Activated B cell treated with CpG ODN at 0.5 μM for 24 hours (primary cell): ENCODE results near the gene HSF2BP. TPM values are rescaled to one million over a fixed set of nuclear protein-coding genes. Genes with fewer than 3 reads are reported as not detected.

Source experiments
- ATAC-seq: fragments of 200-7000 bp; cut with Tn5 transposase; one replicate; pipeline ENCODE4 v1.10.0; 2021; ENCODE audit warnings: low read depth, mild to moderate bottlenecking, moderate library complexity
- CTCF ChIA-PET: fragments of 350-600 bp; sonication (Branson Sonifier 250); formaldehyde crosslinking; loops from one replicate; lab custom pipeline; 2021; ENCODE audit warnings: antibody characterized with exemption; lab: Charles Lee
- POLR2A ChIA-PET: fragments of 350-600 bp; sonication (Branson Sonifier 250); formaldehyde crosslinking; loops from one replicate; lab custom pipeline; 2021; ENCODE audit warnings: antibody characterized with exemption; lab: Charles Lee
- DNase-seq: peaks from one replicate; pipeline ENCODE4 v3.0.0; 2022
- H3K27ac Mint-ChIP-seq: one replicate; pipeline ENCODE4 v1.8.0; 2020; ENCODE audit warnings: mixed read lengths
- H3K27me3 Mint-ChIP-seq: one replicate; pipeline ENCODE4 v1.8.0; 2021; ENCODE audit warnings: mixed read lengths
- H3K36me3 Mint-ChIP-seq: one replicate; pipeline ENCODE4 v1.8.0; 2021; ENCODE audit warnings: low read depth, mixed read lengths
- H3K4me1 Mint-ChIP-seq: one replicate; pipeline ENCODE4 v1.8.0; 2021; ENCODE audit warnings: mixed read lengths
- H3K4me3 Mint-ChIP-seq: one replicate; pipeline ENCODE4 v1.8.0; 2020; ENCODE audit warnings: mild to moderate bottlenecking, mixed read lengths
- H3K9me3 Mint-ChIP-seq: one replicate; pipeline ENCODE4 v1.8.0; 2020; ENCODE audit warnings: mixed read lengths
- intact Hi-C: fragments of 100-400 bp; cut with micrococcal nuclease; formaldehyde crosslinking; loops from one replicate; pipeline ENCODE4 v1.15.1; 2024
- total RNA-seq: library from RNA; stranded (reverse); gene quantifications from 2 replicates; pipeline ENCODE4 v1.2.3, GENCODE V29; 2022
- TF ChIP-seq, protein P1 (sequence below): fragments of 200-600 bp; IDR thresholded peaks from one replicate; pipeline ENCODE4 v1.8.0; 2022; ENCODE audit warnings: antibody characterized with exemption, mild to moderate bottlenecking

Gene HSF2BP
- total RNA-seq, 1 donor from 2014 or later: 0.58 TPM

- Mint-ChIP-seq H3K9me3 (no peaks in the 10 kb centered on the region), H3K27me3 (peaks cover 12% of the 10 kb centered on the region), H3K4me1 (no peaks in the 10 kb centered on the region), H3K36me3 (no peaks in the 10 kb centered on the region), H3K27ac (no peak overlapping the region), H3K4me3 (no peak overlapping the region)
- intact Hi-C loops: no loop called here
- DNase-seq (no peak), ATAC-seq (no peak)
- TF ChIP-seq, protein P1, sequence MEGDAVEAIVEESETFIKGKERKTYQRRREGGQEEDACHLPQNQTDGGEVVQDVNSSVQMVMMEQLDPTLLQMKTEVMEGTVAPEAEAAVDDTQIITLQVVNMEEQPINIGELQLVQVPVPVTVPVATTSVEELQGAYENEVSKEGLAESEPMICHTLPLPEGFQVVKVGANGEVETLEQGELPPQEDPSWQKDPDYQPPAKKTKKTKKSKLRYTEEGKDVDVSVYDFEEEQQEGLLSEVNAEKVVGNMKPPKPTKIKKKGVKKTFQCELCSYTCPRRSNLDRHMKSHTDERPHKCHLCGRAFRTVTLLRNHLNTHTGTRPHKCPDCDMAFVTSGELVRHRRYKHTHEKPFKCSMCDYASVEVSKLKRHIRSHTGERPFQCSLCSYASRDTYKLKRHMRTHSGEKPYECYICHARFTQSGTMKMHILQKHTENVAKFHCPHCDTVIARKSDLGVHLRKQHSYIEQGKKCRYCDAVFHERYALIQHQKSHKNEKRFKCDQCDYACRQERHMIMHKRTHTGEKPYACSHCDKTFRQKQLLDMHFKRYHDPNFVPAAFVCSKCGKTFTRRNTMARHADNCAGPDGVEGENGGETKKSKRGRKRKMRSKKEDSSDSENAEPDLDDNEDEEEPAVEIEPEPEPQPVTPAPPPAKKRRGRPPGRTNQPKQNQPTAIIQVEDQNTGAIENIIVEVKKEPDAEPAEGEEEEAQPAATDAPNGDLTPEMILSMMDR: no peak
- CTCF ChIA-PET: no interaction called here
- POLR2A ChIA-PET: no interaction called here
These were observed 66.2 kb downstream of the HSF2BP start for GRCh38 chr21:43593078-43593477.

- intact Hi-C loops: no loop called here
- ChIA-PET POLR2A (no interaction called here), CTCF (no interaction called here)
- H3K4me1 Mint-ChIP-seq: no peaks in the 10 kb centered on the region
- H3K9me3 Mint-ChIP-seq: no peaks in the 10 kb centered on the region
- DNase-seq (no peak), ATAC-seq (no peak)
- H3K4me3 Mint-ChIP-seq: no peak overlapping the region
- H3K36me3 Mint-ChIP-seq: no peaks in the 10 kb centered on the region
- H3K27ac Mint-ChIP-seq: no peak overlapping the region
- peaks cover 12% of the 10 kb centered on the region for H3K27me3 Mint-ChIP-seq
- TF ChIP-seq, protein P1: no peak
These were observed 67.7 kb downstream of the HSF2BP start for GRCh38 chr21:43591571-43591970.

DNA sequence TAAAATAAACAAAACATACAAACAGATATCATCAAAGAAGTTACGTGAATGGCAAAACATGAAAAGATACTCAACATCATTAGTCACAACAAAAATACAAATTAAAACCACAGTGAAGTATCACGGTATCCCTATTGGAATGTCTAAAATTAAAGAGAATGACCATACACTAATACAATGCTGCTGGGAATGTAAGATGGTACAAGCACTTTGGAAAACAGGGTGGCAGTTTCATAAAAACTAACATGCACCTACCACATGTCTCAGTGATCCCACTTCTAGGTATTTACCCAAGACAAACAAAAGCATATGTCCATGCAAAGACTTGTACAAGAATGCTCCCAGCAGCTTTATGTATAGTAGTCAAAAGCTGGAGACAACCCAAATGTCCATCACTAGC, 69.1 kb downstream of the HSF2BP start:
- intact Hi-C loops: no loop called here

GRCh38 chr21:43588957-43589356, 70.3 kb downstream of the HSF2BP start:
- ATAC-seq (no peak), DNase-seq (no peak)
- Mint-ChIP-seq H3K4me1 (no peaks in the 10 kb centered on the region), H3K27me3 (peaks cover 9% of the 10 kb centered on the region), H3K4me3 (no peak overlapping the region), H3K36me3 (no peaks in the 10 kb centered on the region), H3K9me3 (no peaks in the 10 kb centered on the region), H3K27ac (no peak overlapping the region)
- ChIA-PET CTCF (no interaction called here), POLR2A (no interaction called here)
- intact Hi-C loops: no loop called here
- TF ChIP-seq, protein P1: no peak

More for the DNA sequence above, 69.1 kb downstream of the HSF2BP start:
- POLR2A ChIA-PET: no interaction called here
- no peak for DNase-seq
- no peak for ATAC-seq
- CTCF ChIA-PET: no interaction called here
- Mint-ChIP-seq H3K4me1 (no peaks in the 10 kb centered on the region), H3K4me3 (no peak overlapping the region), H3K27me3 (peaks cover 11% of the 10 kb centered on the region), H3K9me3 (no peaks in the 10 kb centered on the region), H3K27ac (no peak overlapping the region), H3K36me3 (no peaks in the 10 kb centered on the region)
- TF ChIP-seq, protein P1: no peak

DNA sequence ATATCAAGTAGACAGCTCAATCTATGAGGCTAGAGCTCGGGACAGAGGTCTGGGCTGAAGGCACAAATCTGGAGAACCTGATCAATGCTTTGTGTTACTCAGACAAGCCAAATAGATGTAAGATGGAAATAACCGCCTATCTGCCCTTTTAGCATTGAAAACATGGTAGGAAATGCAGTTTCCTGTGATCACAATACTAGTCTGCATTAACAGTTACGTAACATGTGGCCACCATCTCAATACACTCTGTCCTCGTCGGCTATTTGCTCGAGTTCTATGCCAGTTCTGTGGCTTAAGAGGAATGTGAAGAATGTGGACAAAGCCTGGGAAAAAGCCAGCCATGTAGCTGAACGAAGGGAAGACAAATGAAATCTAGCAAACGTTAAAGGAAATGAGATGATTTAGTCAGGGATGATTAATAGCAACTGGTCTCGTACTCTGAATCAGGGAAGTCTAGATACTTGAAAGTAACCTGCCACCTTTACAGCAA, 73.3 kb downstream of the HSF2BP start:
- no peak for ATAC-seq
- Mint-ChIP-seq H3K27ac (no peak overlapping the region), H3K4me1 (no peaks in the 10 kb centered on the region), H3K27me3 (peaks cover 6% of the 10 kb centered on the region), H3K9me3 (no peaks in the 10 kb centered on the region), H3K36me3 (no peaks in the 10 kb centered on the region), H3K4me3 (no peak overlapping the region)
- POLR2A ChIA-PET: no interaction called here
- intact Hi-C loops: no loop called here
- TF ChIP-seq, protein P1: no peak
- no peak for DNase-seq
- CTCF ChIA-PET: no interaction called here
